BE2C (cell line): ENCODE measurements around the gene HTR7.

ENCODE experiments used
- DNase-seq: peaks from one replicate; pipeline ENCODE4 v3.0.0-alpha.2; 2020
- H3K27me3 ChIP-seq: fragments of 250-450 bp; sonication (Bioruptor Pico); 2 replicates; pipeline ENCODE4 v1.5.1; 2020; ENCODE audit warnings: mild to moderate bottlenecking
- H3K36me3 ChIP-seq: fragments of 250-450 bp; sonication (Bioruptor Pico); 2 replicates; pipeline ENCODE4 v1.5.1; 2020; ENCODE audit warnings: mild to moderate bottlenecking
- H3K4me1 ChIP-seq: fragments of 250-450 bp; sonication (Bioruptor Pico); 2 replicates; pipeline ENCODE4 v1.5.1; 2020
- H3K4me3 ChIP-seq: 2 replicates; pipeline ENCODE4 v1.5.1; 2011; ENCODE audit warnings: low read depth, low read length
- H3K9me3 ChIP-seq: fragments of 250-450 bp; sonication (Bioruptor Pico); 2 replicates; pipeline ENCODE4 v1.5.1; 2020
- TF ChIP-seq, protein P1 (sequence below): IDR thresholded peaks from 2 replicates; pipeline ENCODE4 v1.5.1; 2012; ENCODE audit warnings: mild to moderate bottlenecking, low read depth, low read length

HTR7 gene

DNA sequence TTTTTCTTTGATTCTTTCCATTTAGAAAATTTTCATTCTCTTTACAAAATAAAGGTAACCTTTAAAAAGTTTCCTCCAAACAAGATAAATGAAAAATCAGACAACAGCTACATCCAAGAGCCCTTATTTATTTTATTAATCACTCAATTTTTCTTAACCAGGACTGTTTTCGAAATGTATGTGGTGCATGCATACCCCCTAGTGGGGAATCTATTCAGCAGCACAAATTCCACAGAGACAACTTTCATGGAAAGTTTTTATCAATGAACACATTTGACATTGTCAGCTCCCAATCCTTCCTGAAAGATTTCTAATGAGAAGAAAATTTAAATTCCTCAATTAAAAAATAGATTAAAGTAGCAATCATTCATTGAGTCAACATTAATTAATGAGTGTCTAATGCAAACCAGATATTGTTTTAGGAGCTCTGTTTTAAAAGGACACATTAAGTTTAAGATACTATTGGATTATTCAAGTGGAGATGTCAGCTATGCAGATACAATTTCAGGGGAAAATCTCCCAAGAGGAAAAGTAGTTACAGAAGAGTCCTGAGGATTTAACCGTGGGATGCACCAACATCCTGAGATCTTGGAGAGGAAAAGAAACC lies 5.2 kb upstream of the HTR7 start:
- Histone ChIP-seq H3K36me3 (no peaks in the 10 kb centered on the region), H3K9me3 (no peaks in the 10 kb centered on the region), H3K4me1 (no peaks in the 10 kb centered on the region), H3K27me3 (peaks cover 47% of the 10 kb centered on the region), H3K4me3 (no peak overlapping the region)
- TF ChIP-seq, protein P1, sequence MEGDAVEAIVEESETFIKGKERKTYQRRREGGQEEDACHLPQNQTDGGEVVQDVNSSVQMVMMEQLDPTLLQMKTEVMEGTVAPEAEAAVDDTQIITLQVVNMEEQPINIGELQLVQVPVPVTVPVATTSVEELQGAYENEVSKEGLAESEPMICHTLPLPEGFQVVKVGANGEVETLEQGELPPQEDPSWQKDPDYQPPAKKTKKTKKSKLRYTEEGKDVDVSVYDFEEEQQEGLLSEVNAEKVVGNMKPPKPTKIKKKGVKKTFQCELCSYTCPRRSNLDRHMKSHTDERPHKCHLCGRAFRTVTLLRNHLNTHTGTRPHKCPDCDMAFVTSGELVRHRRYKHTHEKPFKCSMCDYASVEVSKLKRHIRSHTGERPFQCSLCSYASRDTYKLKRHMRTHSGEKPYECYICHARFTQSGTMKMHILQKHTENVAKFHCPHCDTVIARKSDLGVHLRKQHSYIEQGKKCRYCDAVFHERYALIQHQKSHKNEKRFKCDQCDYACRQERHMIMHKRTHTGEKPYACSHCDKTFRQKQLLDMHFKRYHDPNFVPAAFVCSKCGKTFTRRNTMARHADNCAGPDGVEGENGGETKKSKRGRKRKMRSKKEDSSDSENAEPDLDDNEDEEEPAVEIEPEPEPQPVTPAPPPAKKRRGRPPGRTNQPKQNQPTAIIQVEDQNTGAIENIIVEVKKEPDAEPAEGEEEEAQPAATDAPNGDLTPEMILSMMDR = peak; percentile 76
- peak; percentile 21 for DNase-seq

DNA sequence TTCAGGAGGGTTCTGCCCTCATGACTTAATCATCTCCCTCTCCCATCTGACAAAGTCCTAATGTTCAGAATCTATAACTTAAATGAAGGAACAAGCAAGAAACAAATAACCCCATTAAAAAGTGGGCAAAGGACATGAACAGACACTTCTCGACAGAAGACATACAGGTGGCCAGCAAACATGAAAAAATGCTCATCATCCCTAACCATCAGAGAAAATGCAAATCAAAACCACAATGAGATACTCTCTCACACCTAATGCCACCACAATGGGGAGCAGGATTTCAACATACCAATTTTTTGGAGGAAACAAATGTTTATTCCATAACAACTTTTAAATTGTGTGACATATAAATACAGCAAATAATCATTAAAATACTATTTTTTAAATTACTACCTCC lies 3.0 kb upstream of the HTR7 start:
- H3K27me3 ChIP-seq = peaks cover 68% of the 10 kb centered on the region

DNA sequence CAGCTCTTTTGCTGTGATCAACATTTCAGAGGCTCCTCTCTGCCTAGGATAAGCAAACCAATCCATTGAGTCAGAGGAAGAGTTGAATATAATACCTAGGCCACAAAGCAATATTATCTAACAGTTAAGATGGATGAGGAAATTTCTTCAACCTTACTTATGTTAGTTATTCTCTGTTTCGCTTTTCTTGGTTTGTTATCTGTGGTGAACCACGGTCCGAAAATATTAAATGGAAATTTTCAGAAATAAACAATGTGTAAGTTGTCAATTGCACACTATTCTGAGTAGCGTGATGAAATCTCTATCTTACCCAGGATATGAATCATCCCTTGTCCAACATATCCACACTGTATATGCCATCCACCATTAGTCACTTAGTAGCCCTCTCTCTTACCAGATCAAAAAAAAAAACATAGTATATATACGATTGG lies 1.5 kb upstream of the HTR7 start:
- no peak overlapping the region for H3K4me3 ChIP-seq
- H3K36me3 ChIP-seq = no peaks in the 10 kb centered on the region
- TF ChIP-seq, protein P1 = no peak
- no peaks in the 10 kb centered on the region; the same call in 1 of the 2 replicates for H3K9me3 ChIP-seq
- H3K4me1 ChIP-seq = no peaks in the 10 kb centered on the region
- DNase-seq = no peak
- peaks cover 74% of the 10 kb centered on the region for H3K27me3 ChIP-seq

More for the DNA sequence above, 3.0 kb upstream of the HTR7 start:
- TF ChIP-seq, protein P1 = no peak
- no peaks in the 10 kb centered on the region; the same call in 1 of the 2 replicates for H3K9me3 ChIP-seq
- no peaks in the 10 kb centered on the region for H3K4me1 ChIP-seq
- no peak overlapping the region for H3K4me3 ChIP-seq
- no peaks in the 10 kb centered on the region for H3K36me3 ChIP-seq
- DNase-seq = no peak

DNA sequence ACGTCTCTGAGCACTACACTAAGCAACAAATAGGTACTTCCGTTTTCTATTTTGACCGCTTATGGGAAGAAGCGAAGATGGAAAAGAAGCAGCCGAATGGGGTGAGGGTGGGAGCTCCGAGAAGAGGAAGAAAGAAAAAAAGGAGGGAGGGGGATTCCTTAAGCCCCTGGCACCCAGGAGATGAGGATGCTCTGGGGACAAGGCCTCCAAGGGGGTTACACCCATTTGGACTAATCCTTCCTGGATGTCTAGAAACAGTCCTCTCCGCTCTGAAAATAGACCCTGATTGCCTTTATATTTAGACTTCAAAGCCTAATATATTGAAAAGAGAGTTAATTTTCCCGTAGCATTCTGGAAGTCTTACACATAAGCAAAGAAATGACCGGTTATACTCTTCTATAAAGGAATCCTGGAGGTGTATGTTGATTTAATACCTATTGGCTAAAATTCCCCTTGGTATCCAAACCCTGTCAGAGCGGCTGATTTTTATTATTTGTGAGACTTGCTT lies 676 bp upstream of the HTR7 start:
- DNase-seq = no peak
- no peaks in the 10 kb centered on the region for H3K4me1 ChIP-seq
- peak overlapping the region; percentile 45 for H3K4me3 ChIP-seq
- peaks cover 82% of the 10 kb centered on the region for H3K27me3 ChIP-seq
- TF ChIP-seq, protein P1 = no peak
- H3K36me3 ChIP-seq = no peaks in the 10 kb centered on the region
- H3K9me3 ChIP-seq = no peaks in the 10 kb centered on the region; the same call in 1 of the 2 replicates

DNA sequence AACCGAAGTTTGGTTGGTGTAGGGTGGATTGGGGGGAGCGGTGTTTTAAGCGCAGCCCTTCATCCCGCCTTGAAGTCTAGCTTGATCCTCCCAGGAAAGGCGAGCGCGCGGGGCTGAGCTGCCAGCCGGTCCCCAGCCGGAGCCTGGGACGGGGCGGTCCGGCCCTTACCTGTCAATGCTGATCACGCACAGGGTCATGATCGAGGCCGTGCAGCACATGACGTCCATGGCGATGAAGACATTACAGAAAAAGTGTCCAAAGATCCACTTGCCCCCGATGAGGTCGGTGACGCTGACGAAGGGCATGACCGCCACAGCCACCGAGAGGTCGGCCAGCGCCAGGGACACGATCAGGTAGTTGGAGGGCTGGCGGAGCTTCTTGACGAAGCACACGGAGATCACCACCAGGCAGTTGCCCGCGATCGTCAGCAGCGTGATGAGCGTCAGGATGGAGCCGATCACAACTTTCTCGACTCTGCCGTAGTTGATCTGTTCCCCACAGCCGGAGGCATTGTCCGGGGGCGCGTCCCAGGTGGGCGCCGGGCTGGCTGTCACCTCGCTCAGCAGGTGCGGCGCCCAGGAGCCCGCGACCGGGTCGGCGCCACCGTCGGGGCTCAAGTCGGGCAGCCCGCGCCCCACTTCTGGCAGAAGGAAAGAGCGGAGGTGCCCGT lies 740 bp downstream of the HTR7 start:
- no peaks in the 10 kb centered on the region for H3K36me3 ChIP-seq
- DNase-seq = no peak
- TF ChIP-seq, protein P1 = no peak
- H3K9me3 ChIP-seq = no peaks in the 10 kb centered on the region; the same call in 1 of the 2 replicates
- no peak overlapping the region for H3K4me3 ChIP-seq
- H3K4me1 ChIP-seq = no peaks in the 10 kb centered on the region
- H3K27me3 ChIP-seq = peaks cover 80% of the 10 kb centered on the region

DNA sequence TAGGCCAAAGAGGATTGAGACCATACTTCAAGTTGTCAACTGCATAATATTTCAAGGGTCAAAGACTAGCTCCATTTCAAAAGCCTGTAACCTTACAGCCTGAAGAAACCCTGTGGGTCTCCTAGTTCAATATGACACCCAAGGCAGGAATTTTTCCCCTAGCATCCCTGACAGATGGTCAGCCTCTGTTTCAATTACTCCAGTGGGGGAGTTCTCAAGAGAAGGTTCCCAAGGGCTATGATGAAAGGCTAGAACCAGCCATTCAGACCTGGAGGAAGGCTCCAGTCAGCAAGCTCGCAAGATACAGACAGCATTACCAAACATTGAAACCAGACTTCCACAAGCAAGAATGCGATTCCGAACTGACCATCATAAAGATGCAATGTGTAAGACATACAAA lies 1.6 kb downstream of the HTR7 start:
- no peak overlapping the region for H3K4me3 ChIP-seq
- no peak for DNase-seq

More for the DNA sequence above, 1.6 kb downstream of the HTR7 start:
- peaks cover 75% of the 10 kb centered on the region for H3K27me3 ChIP-seq
- no peaks in the 10 kb centered on the region for H3K4me1 ChIP-seq
- no peaks in the 10 kb centered on the region; the same call in 1 of the 2 replicates for H3K9me3 ChIP-seq
- H3K36me3 ChIP-seq = no peaks in the 10 kb centered on the region
- TF ChIP-seq, protein P1 = no peak
